Smooth muscle cell (in vitro differentiated cells): ENCODE measurements around the gene ZBTB17. TPM values are rescaled to one million over a fixed set of nuclear protein-coding genes. Genes with fewer than 3 reads are reported as not detected.
A peak's percentile ranks its signal among the peaks of the same experiment; 100 is the strongest.
"Not testable (repeated sequence)": the region's sequence is repeated elsewhere in the genome, so short reads cannot be mapped to it uniquely, and the experiment has no call there.

Source experiments
- DNase-seq: peaks from one replicate; lab custom pipeline; 2025; ENCODE audit not compliant: unreplicated experiment; lab: John Stamatoyannopoulos, UW
- H2AFZ ChIP-seq: fragments of 200-600 bp; sonication (generic); 2 replicates; pipeline ENCODE4 v1.6.0; 2016; ENCODE audit warnings: antibody characterized with exemption, low read depth, mild to moderate bottlenecking
- H3F3A ChIP-seq: fragments of 200-600 bp; sonication (generic); 2 replicates; pipeline ENCODE4 v1.6.0; 2017; ENCODE audit warnings: antibody characterized with exemption, low read depth
- H3K27ac ChIP-seq: fragments of 200-600 bp; sonication (generic); 2 replicates; pipeline ENCODE4 v1.5.1; 2016; ENCODE audit warnings: low read depth, mild to moderate bottlenecking
- H3K27me3 ChIP-seq: fragments of 200-600 bp; sonication (generic); 2 replicates; pipeline ENCODE4 v1.6.1; 2016; ENCODE audit warnings: low read depth, mild to moderate bottlenecking
- H3K36me3 ChIP-seq: fragments of 200-600 bp; sonication (generic); 2 replicates; pipeline ENCODE4 v1.5.1; 2016; ENCODE audit warnings: low read depth
- H3K4me1 ChIP-seq: fragments of 200-600 bp; sonication (generic); 2 replicates; pipeline ENCODE4 v1.5.1; 2016; ENCODE audit warnings: low read depth
- H3K4me2 ChIP-seq: fragments of 200-600 bp; sonication (generic); 2 replicates; pipeline ENCODE4 v1.6.0; 2016; ENCODE audit warnings: mild to moderate bottlenecking
- H3K4me3 ChIP-seq: fragments of 200-600 bp; sonication (generic); 2 replicates; pipeline ENCODE4 v1.5.1; 2016; ENCODE audit warnings: mild to moderate bottlenecking
- H3K79me2 ChIP-seq: fragments of 200-600 bp; sonication (generic); 2 replicates; pipeline ENCODE4 v1.6.0; 2016; ENCODE audit warnings: low read depth, mild to moderate bottlenecking
- H3K9ac ChIP-seq: fragments of 200-600 bp; sonication (generic); 2 replicates; pipeline ENCODE4 v1.6.0; 2016; ENCODE audit warnings: low read depth
- H3K9me3 ChIP-seq: fragments of 200-600 bp; sonication (generic); replicated peaks from 2 replicates; pipeline ENCODE4 v1.5.1; 2016; ENCODE audit warnings: low read depth
- H4K20me1 ChIP-seq: fragments of 200-600 bp; sonication (generic); 2 replicates; pipeline ENCODE4 v1.6.0; 2016; ENCODE audit warnings: low read depth
- WGBS: methylation state at CpG from one replicate; pipeline ENCODE4 v1.1.7; 2016; ENCODE audit warnings: low lambda C conversion rate; 5-methylcytosine and 5-hydroxymethylcytosine counted together
- polyA plus RNA-seq: library from polyadenylated mRNA; unstranded; fragments of >200 nt; fragmentation: Nextera tagmentation; extraction: Ambion mirVana; gene quantifications from 2 replicates; pipeline ENCODE4 v1.2.1, GENCODE V29; 2016
- total RNA-seq: library from RNA; depleted of rRNA; stranded (reverse); fragments of >200 nt; gene quantifications from 2 replicates; pipeline ENCODE4 v1.2.3, GENCODE V29; 2014
- TF ChIP-seq, protein P1 (sequence below): fragments of 200-600 bp; sonication (generic); IDR thresholded peaks from 2 replicates; pipeline ENCODE4 v1.5.1; 2017; ENCODE audit warnings: borderline replicate concordance, mild to moderate bottlenecking, antibody characterized with exemption; ENCODE audit not compliant: insufficient read depth, poor library complexity, severe bottlenecking

The ZBTB17 gene
- total and polyA plus RNA-seq, 2 experiments from 2014 or later: 29.4 to 42.5 TPM

DNA sequence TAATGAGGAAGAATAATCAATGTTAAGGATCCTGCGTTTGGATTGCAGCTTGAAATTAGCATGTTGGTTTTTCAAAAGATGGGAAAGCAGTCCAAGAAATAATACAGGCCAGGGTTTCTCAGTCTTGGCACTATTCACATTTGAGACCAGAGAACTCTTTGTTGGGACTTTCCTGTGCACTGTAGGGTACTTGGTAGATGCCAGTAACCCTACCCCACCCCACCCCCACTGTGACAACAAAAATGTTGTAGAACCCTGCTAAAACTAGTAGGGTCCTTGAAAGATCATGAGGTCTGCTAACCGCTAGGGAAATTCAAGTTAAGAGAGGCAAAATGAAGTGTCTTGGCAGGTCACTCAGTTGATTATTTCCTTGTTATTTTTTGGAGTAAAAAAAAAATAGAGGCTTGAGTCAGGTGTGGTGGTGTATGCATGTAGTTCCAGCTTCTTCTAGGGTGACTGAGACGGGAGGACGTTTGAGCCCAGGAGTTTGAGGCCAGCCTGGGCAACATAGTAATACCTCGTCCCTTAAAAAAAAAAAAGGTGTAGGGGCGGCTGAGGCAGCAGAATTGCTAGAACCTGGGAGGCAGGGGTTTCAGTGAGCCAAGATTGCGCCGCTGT is 75.1 kb downstream of the ZBTB17 start:
- H3K27ac ChIP-seq: peak overlapping the region; percentile 26
- no peaks in the 10 kb centered on the region for H3F3A ChIP-seq
- DNase-seq: no peak
- WGBS: 87% methylated on average over 8 of the region's 8 CpGs
- H3K4me3 ChIP-seq: no peak overlapping the region
- TF ChIP-seq, protein P1, sequence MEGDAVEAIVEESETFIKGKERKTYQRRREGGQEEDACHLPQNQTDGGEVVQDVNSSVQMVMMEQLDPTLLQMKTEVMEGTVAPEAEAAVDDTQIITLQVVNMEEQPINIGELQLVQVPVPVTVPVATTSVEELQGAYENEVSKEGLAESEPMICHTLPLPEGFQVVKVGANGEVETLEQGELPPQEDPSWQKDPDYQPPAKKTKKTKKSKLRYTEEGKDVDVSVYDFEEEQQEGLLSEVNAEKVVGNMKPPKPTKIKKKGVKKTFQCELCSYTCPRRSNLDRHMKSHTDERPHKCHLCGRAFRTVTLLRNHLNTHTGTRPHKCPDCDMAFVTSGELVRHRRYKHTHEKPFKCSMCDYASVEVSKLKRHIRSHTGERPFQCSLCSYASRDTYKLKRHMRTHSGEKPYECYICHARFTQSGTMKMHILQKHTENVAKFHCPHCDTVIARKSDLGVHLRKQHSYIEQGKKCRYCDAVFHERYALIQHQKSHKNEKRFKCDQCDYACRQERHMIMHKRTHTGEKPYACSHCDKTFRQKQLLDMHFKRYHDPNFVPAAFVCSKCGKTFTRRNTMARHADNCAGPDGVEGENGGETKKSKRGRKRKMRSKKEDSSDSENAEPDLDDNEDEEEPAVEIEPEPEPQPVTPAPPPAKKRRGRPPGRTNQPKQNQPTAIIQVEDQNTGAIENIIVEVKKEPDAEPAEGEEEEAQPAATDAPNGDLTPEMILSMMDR: no peak
- no peaks in the 10 kb centered on the region for H3K27me3 ChIP-seq
- H3K9me3 ChIP-seq: no peaks in the 10 kb centered on the region
- no peak overlapping the region for H3K4me2 ChIP-seq
- peaks cover 99% of the 10 kb centered on the region for H3K79me2 ChIP-seq
- H2AFZ ChIP-seq: no peak overlapping the region
- no peak overlapping the region for H3K9ac ChIP-seq
- peaks cover 7% of the 10 kb centered on the region for H3K4me1 ChIP-seq
- H3K36me3 ChIP-seq: no peaks in the 10 kb centered on the region
- peaks cover 47% of the 10 kb centered on the region for H4K20me1 ChIP-seq

GRCh38 chr1:15899266-15899665 is 76.6 kb downstream of the ZBTB17 start:
- H3K4me2 ChIP-seq: no peak overlapping the region
- peaks cover 7% of the 10 kb centered on the region for H3K4me1 ChIP-seq
- TF ChIP-seq, protein P1: no peak
- H3F3A ChIP-seq: no peaks in the 10 kb centered on the region
- H3K79me2 ChIP-seq: peaks cover 99% of the 10 kb centered on the region
- H4K20me1 ChIP-seq: peaks cover 43% of the 10 kb centered on the region
- WGBS: 94% methylated on average over 9 of the region's 9 CpGs
- no peak overlapping the region for H3K27ac ChIP-seq
- no peaks in the 10 kb centered on the region for H3K36me3 ChIP-seq
- no peaks in the 10 kb centered on the region for H3K27me3 ChIP-seq
- H3K4me3 ChIP-seq: no peak overlapping the region
- no peak for DNase-seq
- H2AFZ ChIP-seq: no peak overlapping the region
- H3K9me3 ChIP-seq: no peaks in the 10 kb centered on the region
- no peak overlapping the region for H3K9ac ChIP-seq

DNA sequence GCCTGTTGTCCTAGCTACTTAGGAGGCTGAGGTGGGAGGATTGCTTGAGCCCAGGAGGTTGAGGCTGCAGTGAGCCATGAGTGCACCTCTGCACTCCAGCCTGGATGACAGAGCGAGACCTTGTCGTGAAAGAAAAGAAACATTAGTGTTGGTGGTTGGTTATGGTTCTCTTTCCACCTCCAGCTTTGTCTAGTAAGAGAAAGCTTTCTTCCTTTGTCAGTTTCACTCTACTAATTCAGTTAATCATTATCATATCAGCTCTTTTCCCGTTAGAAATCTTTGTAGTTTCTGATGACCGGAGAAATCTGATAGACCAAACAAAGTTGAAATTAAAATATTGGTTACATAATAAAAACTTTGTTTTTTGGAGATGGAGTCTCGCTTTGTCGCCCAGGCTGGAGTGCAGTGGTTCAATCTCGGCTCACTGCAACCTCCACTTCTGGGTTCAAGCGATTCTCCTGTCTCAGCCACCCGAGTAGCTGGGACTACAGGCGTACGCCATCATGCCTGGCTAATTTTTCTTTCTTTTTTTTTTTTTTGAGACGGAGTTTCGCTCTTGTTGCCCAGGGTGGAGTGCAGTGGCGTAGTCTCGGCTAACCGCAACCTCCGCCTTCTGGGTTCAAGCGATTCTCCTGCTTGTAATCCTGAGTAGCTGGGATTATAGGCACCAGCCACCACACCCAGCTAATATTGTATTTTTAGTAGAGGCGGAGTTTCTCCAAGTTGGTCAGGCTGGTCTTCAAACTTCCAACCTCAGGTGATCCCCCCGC is 78.9 kb downstream of the ZBTB17 start:
- Histone ChIP-seq H3K79me2 (peaks cover 99% of the 10 kb centered on the region), H3K27ac (peak overlapping the region; percentile 41), H4K20me1 (peaks cover 35% of the 10 kb centered on the region)
- not testable (repeated sequence) for H3K4me2 ChIP-seq, H2AFZ ChIP-seq, H3K36me3 ChIP-seq, H3K4me3 ChIP-seq, H3K4me1 ChIP-seq, H3K27me3 ChIP-seq, H3F3A ChIP-seq, H3K9ac ChIP-seq, DNase-seq, H3K9me3 ChIP-seq
- WGBS: 97% methylated on average over 20 of the region's 20 CpGs

DNA sequence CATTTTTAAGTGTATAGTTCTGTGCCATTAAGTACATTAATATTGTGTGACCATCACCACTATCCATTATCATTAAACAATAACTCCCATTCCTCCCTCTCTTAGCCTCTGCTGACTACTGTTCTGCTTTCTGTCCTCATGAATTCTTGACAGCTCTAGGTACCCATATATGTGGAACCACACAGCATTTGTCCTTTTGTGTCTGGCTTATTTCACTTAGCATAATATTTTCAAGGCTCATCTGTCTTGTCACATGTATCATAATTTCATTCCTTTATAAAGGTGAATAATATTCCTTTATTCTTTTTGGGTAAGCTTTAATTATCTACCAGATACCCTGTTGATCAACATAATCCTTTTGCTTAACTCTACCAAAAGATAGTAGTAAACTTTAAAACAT is 80.7 kb downstream of the ZBTB17 start:
- no peak overlapping the region for H3K27ac ChIP-seq
- peaks cover 31% of the 10 kb centered on the region for H4K20me1 ChIP-seq
- H3K9me3 ChIP-seq: no peaks in the 10 kb centered on the region
- H3K36me3 ChIP-seq: no peaks in the 10 kb centered on the region
- H3F3A ChIP-seq: peaks cover 6% of the 10 kb centered on the region
- H2AFZ ChIP-seq: no peak overlapping the region
- no peaks in the 10 kb centered on the region for H3K4me1 ChIP-seq
- H3K9ac ChIP-seq: no peak overlapping the region
- peaks cover 99% of the 10 kb centered on the region for H3K79me2 ChIP-seq
- H3K27me3 ChIP-seq: no peaks in the 10 kb centered on the region
- H3K4me2 ChIP-seq: no peak overlapping the region
- TF ChIP-seq, protein P1: no peak
- H3K4me3 ChIP-seq: no peak overlapping the region
- DNase-seq: no peak

DNA sequence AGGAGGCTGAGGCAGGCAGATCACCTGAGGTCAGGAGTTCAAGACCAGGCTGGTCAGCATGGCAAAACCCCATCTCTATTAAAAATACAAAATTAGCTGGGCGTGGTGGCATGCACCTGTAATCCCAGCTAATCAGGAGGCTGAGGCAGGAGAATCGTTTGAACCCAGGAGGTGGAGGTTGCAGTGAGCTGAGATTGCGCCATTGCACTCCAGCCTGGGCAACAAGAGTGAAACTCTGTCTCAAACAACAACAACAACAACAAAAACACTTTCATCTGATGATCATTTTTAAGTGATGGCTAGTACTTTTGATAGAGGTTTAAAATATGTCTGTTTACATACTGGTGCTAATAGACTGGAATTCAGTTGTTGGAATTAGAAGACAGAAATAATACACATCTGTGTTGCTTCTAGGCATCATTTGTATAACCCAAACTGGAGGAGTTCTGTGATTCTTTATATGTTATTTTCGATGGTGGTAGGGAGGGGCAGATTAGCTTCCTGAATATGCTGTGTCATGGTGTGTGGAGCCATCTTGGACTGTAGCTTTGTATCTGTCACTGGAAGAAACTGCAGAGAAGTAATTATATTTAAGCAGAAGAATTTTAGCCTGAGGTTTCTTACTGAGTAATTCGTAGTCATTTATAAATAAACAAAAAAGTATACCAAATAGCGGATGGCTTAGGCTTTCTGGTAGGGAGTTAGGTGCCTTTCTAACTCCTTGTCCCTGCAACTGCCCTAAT is 82.9 kb downstream of the ZBTB17 start:
- whole genome bisulfite sequencing: 77% methylated on average over 6 of the region's 6 CpGs
- DNase-seq, H2AFZ ChIP-seq: not testable (repeated sequence)

More for the DNA sequence above, 82.9 kb downstream of the ZBTB17 start:
- H3F3A ChIP-seq, H3K27me3 ChIP-seq, H3K9ac ChIP-seq, H3K4me1 ChIP-seq, H3K9me3 ChIP-seq, H3K36me3 ChIP-seq, H3K4me3 ChIP-seq: not testable (repeated sequence)
- H3K27ac ChIP-seq: peak overlapping the region; percentile 63
- H3K79me2 ChIP-seq: peaks cover 99% of the 10 kb centered on the region
- peak overlapping the region; percentile 20 for H3K4me2 ChIP-seq
- peaks cover 34% of the 10 kb centered on the region for H4K20me1 ChIP-seq
